Activated CD8-positive, alpha-beta T cell treated with anti-CD3 and anti-CD28 coated beads for 36 hours (primary cell): Measurements from ENCODE around the gene FHIP1B. TPM values are rescaled to one million over a fixed set of nuclear protein-coding genes. Genes with fewer than 3 reads are reported as not detected.

Source experiments
- ATAC-seq: fragments of 200-7000 bp; cut with Tn5 transposase; one replicate; pipeline ENCODE4 v1.10.0; 2021; ENCODE audit warnings: mild to moderate bottlenecking, moderate library complexity
- CTCF ChIA-PET: fragments of 350-600 bp; sonication (Branson Sonifier 250); formaldehyde crosslinking; loops from one replicate; lab custom pipeline; 2021; ENCODE audit warnings: antibody characterized with exemption; lab: Charles Lee
- POLR2A ChIA-PET: fragments of 350-600 bp; sonication (Branson Sonifier 250); formaldehyde crosslinking; loops from one replicate; lab custom pipeline; 2021; ENCODE audit warnings: antibody characterized with exemption; lab: Charles Lee
- DNase-seq: peaks from one replicate; pipeline ENCODE4 v3.0.0-alpha.2; 2020
- H3K27ac Mint-ChIP-seq: one replicate; pipeline ENCODE4 v1.8.0; 2021; ENCODE audit warnings: mild to moderate bottlenecking, mixed read lengths
- H3K27me3 Mint-ChIP-seq: one replicate; pipeline ENCODE4 v1.8.0; 2021; ENCODE audit warnings: mixed read lengths
- H3K36me3 Mint-ChIP-seq: one replicate; pipeline ENCODE4 v1.8.0; 2021; ENCODE audit warnings: low read depth, mixed read lengths
- H3K4me1 Mint-ChIP-seq: one replicate; pipeline ENCODE4 v1.8.0; 2021; ENCODE audit warnings: low read depth, mixed read lengths
- H3K4me3 Mint-ChIP-seq: one replicate; pipeline ENCODE4 v1.8.0; 2021; ENCODE audit warnings: mild to moderate bottlenecking, moderate library complexity, mixed read lengths
- H3K9me3 Mint-ChIP-seq: one replicate; pipeline ENCODE4 v1.8.0; 2021; ENCODE audit warnings: mixed read lengths
- intact Hi-C: fragments of 100-400 bp; cut with micrococcal nuclease; formaldehyde crosslinking; loops from one replicate; pipeline ENCODE4 v1.10.0; 2022
- total RNA-seq, 2 experiments: library from RNA; stranded (reverse); gene quantifications; one replicate each; pipeline ENCODE4 v1.2.3, GENCODE V29; 2021
- TF ChIP-seq, protein P1 (sequence below): fragments of 200-600 bp; IDR thresholded peaks from one replicate; pipeline ENCODE4 v1.8.0; 2022; ENCODE audit warnings: antibody characterized with exemption, mild to moderate bottlenecking

Gene FHIP1B
- total RNA-seq, 2 experiments from 2014 or later: 14.9 to 15.1 TPM

DNA sequence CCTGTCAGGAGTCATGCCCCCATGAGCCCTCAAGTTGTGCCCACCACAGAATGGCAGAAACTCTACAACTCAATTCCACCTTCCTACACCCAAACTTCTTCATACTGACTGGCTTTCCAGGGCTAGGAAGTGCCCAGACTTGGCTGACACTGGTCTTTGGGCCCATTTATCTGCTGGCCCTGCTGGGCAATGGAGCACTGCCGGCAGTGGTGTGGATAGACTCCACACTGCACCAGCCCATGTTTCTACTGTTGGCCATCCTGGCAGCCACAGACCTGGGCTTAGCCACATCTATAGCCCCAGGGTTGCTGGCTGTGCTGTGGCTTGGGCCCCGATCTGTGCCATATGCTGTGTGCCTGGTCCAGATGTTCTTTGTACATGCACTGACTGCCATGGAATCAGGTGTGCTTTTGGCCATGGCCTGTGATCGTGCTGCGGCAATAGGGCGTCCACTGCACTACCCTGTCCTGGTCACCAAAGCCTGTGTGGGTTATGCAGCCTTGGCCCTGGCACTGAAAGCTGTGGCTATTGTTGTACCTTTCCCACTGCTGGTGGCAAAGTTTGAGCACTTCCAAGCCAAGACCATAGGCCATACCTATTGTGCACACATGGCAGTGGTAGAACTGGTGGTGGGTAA, 35.1 kb downstream of the FHIP1B start, which contains the start of gene OR52W1:
TSS of gene OR52W1 (plus strand) at position 51 of the 637 bp plus-strand sequence. CDS start at position 51, 0 bp downstream.
- H3K4me1 Mint-ChIP-seq: peaks cover 47% of the 10 kb centered on the region
- no peaks in the 10 kb centered on the region for H3K27me3 Mint-ChIP-seq
- H3K27ac Mint-ChIP-seq: no peak within 1 kb of the TSS
- DNase-seq (no peak), ATAC-seq (no peak)
- TF ChIP-seq, protein P1, sequence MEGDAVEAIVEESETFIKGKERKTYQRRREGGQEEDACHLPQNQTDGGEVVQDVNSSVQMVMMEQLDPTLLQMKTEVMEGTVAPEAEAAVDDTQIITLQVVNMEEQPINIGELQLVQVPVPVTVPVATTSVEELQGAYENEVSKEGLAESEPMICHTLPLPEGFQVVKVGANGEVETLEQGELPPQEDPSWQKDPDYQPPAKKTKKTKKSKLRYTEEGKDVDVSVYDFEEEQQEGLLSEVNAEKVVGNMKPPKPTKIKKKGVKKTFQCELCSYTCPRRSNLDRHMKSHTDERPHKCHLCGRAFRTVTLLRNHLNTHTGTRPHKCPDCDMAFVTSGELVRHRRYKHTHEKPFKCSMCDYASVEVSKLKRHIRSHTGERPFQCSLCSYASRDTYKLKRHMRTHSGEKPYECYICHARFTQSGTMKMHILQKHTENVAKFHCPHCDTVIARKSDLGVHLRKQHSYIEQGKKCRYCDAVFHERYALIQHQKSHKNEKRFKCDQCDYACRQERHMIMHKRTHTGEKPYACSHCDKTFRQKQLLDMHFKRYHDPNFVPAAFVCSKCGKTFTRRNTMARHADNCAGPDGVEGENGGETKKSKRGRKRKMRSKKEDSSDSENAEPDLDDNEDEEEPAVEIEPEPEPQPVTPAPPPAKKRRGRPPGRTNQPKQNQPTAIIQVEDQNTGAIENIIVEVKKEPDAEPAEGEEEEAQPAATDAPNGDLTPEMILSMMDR: no peak
- intact Hi-C loops: no loop called here
- H3K9me3 Mint-ChIP-seq: no peaks in the 10 kb centered on the region
- H3K4me3 Mint-ChIP-seq: no peak within 1 kb of the TSS
- ChIA-PET POLR2A (no interaction called here), CTCF (no interaction called here)
- peaks cover 2% of the 10 kb centered on the region for H3K36me3 Mint-ChIP-seq

GRCh38 chr11:6197466-6198200, 36.8 kb downstream of the FHIP1B start:
- H3K27me3 Mint-ChIP-seq: no peaks in the 10 kb centered on the region
- no peaks in the 10 kb centered on the region for H3K36me3 Mint-ChIP-seq
- CTCF ChIA-PET: interaction anchor here (1.3 kb wide), 1 partner anchor 52 kb away, joined by 4 read pairs; no protein-coding TSS in a partner anchor
- POLR2A ChIA-PET: no interaction called here
- DNase-seq (no peak), ATAC-seq (no peak)
- peaks cover 40% of the 10 kb centered on the region for H3K4me1 Mint-ChIP-seq
- TF ChIP-seq, protein P1: no peak
- intact Hi-C loops: no loop called here
- no peak overlapping the region for H3K4me3 Mint-ChIP-seq
- H3K9me3 Mint-ChIP-seq: no peaks in the 10 kb centered on the region
- H3K27ac Mint-ChIP-seq: no peak overlapping the region

GRCh38 chr11:6196396-6196795, 38.0 kb downstream of the FHIP1B start:
- intact Hi-C loops: no loop called here
- Mint-ChIP-seq H3K36me3 (no peaks in the 10 kb centered on the region), H3K27me3 (no peaks in the 10 kb centered on the region), H3K4me1 (peaks cover 33% of the 10 kb centered on the region), H3K27ac (peak overlapping the region; percentile 16), H3K4me3 (no peak overlapping the region), H3K9me3 (no peaks in the 10 kb centered on the region)
- ChIA-PET POLR2A (no interaction called here), CTCF (interaction anchor here (1.2 to 1.3 kb wide), 2 partner anchors 53 to 167 kb away, joined by 4 read pairs; no protein-coding TSS in a partner anchor)
- TF ChIP-seq, protein P1: no peak
- peak; percentile 27 for DNase-seq
- peak; percentile 85 for ATAC-seq

GRCh38 chr11:6194065-6194581, 40.3 kb downstream of the FHIP1B start:
- TF ChIP-seq, protein P1: no peak
- intact Hi-C loops: no loop called here
- Mint-ChIP-seq H3K4me1 (peaks cover 23% of the 10 kb centered on the region), H3K27ac (no peak overlapping the region), H3K4me3 (no peak overlapping the region), H3K9me3 (peaks cover 2% of the 10 kb centered on the region), H3K27me3 (no peaks in the 10 kb centered on the region), H3K36me3 (no peaks in the 10 kb centered on the region)
- ATAC-seq: peak; percentile 45
- ChIA-PET POLR2A (no interaction called here), CTCF (no interaction called here)
- peak; percentile 14 for DNase-seq

- ATAC-seq: no peak
- CTCF ChIA-PET: interaction anchor here (1.4 kb wide), 1 partner anchor 59 kb away, joined by 3 read pairs; no protein-coding TSS in a partner anchor
- H3K27ac Mint-ChIP-seq: no peak overlapping the region
- H3K27me3 Mint-ChIP-seq: no peaks in the 10 kb centered on the region
- no peak overlapping the region for H3K4me3 Mint-ChIP-seq
- DNase-seq: no peak
- POLR2A ChIA-PET: no interaction called here
- TF ChIP-seq, protein P1: no peak
- intact Hi-C loops: no loop called here
- peaks cover 2% of the 10 kb centered on the region for H3K9me3 Mint-ChIP-seq
- H3K4me1 Mint-ChIP-seq: peaks cover 16% of the 10 kb centered on the region
- no peaks in the 10 kb centered on the region for H3K36me3 Mint-ChIP-seq
Measured at GRCh38 chr11:6191742-6192141, 42.7 kb downstream of the FHIP1B start.
